GM19455 (cell line): Measurements from ENCODE around the gene EPB41L3.
"Not testable (repeated sequence)": the region's sequence is repeated elsewhere in the genome, so short reads cannot be mapped to it uniquely, and the experiment has no call there.

Source experiments
- ATAC-seq: cut with Tn5 transposase; IDR thresholded peaks from one replicate; pipeline ENCODE4 v1.9.1; 2021; ENCODE audit not compliant: unreplicated experiment

Gene EPB41L3

GRCh38 chr18:5500158-5500939 lies 43.4 kb downstream of the EPB41L3 start:
- no peak for ATAC-seq

GRCh38 chr18:5498452-5498851 lies 45.3 kb downstream of the EPB41L3 start:
- no peak for ATAC-seq

GRCh38 chr18:5496305-5496704 lies 47.5 kb downstream of the EPB41L3 start:
- ATAC-seq: no peak

GRCh38 chr18:5490753-5491480 lies 52.9 kb downstream of the EPB41L3 start:
- no peak for ATAC-seq

- no peak for ATAC-seq
These were observed 55.0 kb downstream of the EPB41L3 start for GRCh38 chr18:5488844-5489243.

- ATAC-seq: not testable (repeated sequence)
These were observed 55.8 kb downstream of the EPB41L3 start for GRCh38 chr18:5488044-5488443.

GRCh38 chr18:5484526-5484925 lies 59.3 kb downstream of the EPB41L3 start:
- ATAC-seq: no peak

- ATAC-seq: no peak
These were observed 62.2 kb downstream of the EPB41L3 start for GRCh38 chr18:5481621-5482020.

- ATAC-seq: no peak
These were observed 65.5 kb downstream of the EPB41L3 start for GRCh38 chr18:5478261-5478660.

GRCh38 chr18:5476961-5477800 lies 66.6 kb downstream of the EPB41L3 start:
- no peak for ATAC-seq

GRCh38 chr18:5475267-5475666 lies 68.5 kb downstream of the EPB41L3 start:
- no peak for ATAC-seq

- ATAC-seq: no peak
These were observed 74.5 kb downstream of the EPB41L3 start for GRCh38 chr18:5469340-5469739.

- no peak for ATAC-seq
These were observed 75.4 kb downstream of the EPB41L3 start for GRCh38 chr18:5468394-5468793.

GRCh38 chr18:5467671-5468070 lies 76.1 kb downstream of the EPB41L3 start:
- no peak for ATAC-seq

GRCh38 chr18:5466256-5466655 lies 77.5 kb downstream of the EPB41L3 start:
- no peak for ATAC-seq

GRCh38 chr18:5464251-5464650 lies 79.5 kb downstream of the EPB41L3 start:
- ATAC-seq: no peak

GRCh38 chr18:5463831-5464230 lies 80.0 kb downstream of the EPB41L3 start:
- no peak for ATAC-seq

- ATAC-seq: no peak
These were observed 80.4 kb downstream of the EPB41L3 start for GRCh38 chr18:5463390-5463789.

GRCh38 chr18:5462227-5462626 lies 81.6 kb downstream of the EPB41L3 start:
- no peak for ATAC-seq

- no peak for ATAC-seq
These were observed 82.8 kb downstream of the EPB41L3 start for GRCh38 chr18:5461041-5461440.

GRCh38 chr18:5457462-5457957 lies 86.3 kb downstream of the EPB41L3 start:
- ATAC-seq: no peak
